COLO668 (cell line): ENCODE results near the gene TBC1D9B.

Experiments used
- DNase-seq: peaks from one replicate; lab custom pipeline; 2025; ENCODE audit not compliant: unreplicated experiment; lab: John Stamatoyannopoulos, UW

Gene TBC1D9B

GRCh38 chr5:179821298-179822058, 86.2 kb downstream of the TBC1D9B start:
- peak; percentile 84 for DNase-seq

GRCh38 chr5:179820483-179821297, 87.0 kb downstream of the TBC1D9B start, which contains the start of gene SQSTM1:
TSS of gene SQSTM1 (plus strand) at chr5:179820905. CDS start at chr5:179820937, 32 bp downstream.
- peak; percentile 84 for DNase-seq

GRCh38 chr5:179820127-179820482, 87.6 kb downstream of the TBC1D9B start:
- DNase-seq: peak; percentile 20

- DNase-seq: peak; percentile 87
Observed at GRCh38 chr5:179819296-179820126, 88.2 kb downstream of the TBC1D9B start.

GRCh38 chr5:179818746-179819295, 88.9 kb downstream of the TBC1D9B start:
- DNase-seq: peak; percentile 93

GRCh38 chr5:179817890-179818745, 89.6 kb downstream of the TBC1D9B start:
- peak; percentile 8 for DNase-seq

- DNase-seq: no peak
Observed at GRCh38 chr5:179817470-179817840, 90.2 kb downstream of the TBC1D9B start.

GRCh38 chr5:179816796-179817469, 90.8 kb downstream of the TBC1D9B start:
- no peak for DNase-seq

GRCh38 chr5:179816401-179816795, 91.3 kb downstream of the TBC1D9B start:
- DNase-seq: no peak

- no peak for DNase-seq
Observed at GRCh38 chr5:179815491-179816249, 92.0 kb downstream of the TBC1D9B start.

GRCh38 chr5:179814090-179814489, 93.6 kb downstream of the TBC1D9B start:
- no peak for DNase-seq

- no peak for DNase-seq
Observed at GRCh38 chr5:179812997-179813607, 94.6 kb downstream of the TBC1D9B start.

- DNase-seq: no peak
Observed at GRCh38 chr5:179812135-179812825, 95.4 kb downstream of the TBC1D9B start.
